PC-9 (cell line): ENCODE data around the gene JKAMP. TPM values are rescaled to one million over a fixed set of nuclear protein-coding genes. Genes with fewer than 3 reads are reported as not detected.

Source experiments
- BruUV-seq: library from RNA; stranded (reverse); fragments of 400-500 nt; replicated peaks from 2 replicates; lab custom pipeline; 2021; lab: Mats Ljungman, UMichigan
- CTCF ChIA-PET: fragments of 300-600 bp; sonication (Branson Sonifier 250); formaldehyde crosslinking; loops from one replicate; lab custom pipeline; 2022; ENCODE audit warnings: antibody characterized with exemption; lab: Charles Lee
- POLR2A ChIA-PET: fragments of 300-600 bp; sonication (Branson Sonifier 250); formaldehyde crosslinking; loops from one replicate; lab custom pipeline; 2022; ENCODE audit warnings: antibody characterized with exemption; ENCODE audit not compliant: unreplicated experiment; lab: Charles Lee
- DNase-seq, 2 experiments: peaks; one replicate each; pipeline versions ENCODE4 v3.0.0 to v3.0.0-alpha.2; 2015 to 2022; ENCODE audit warnings: mixed read lengths in 1 of 2
- H2AFZ ChIP-seq: fragments of 200-600 bp; sonication (generic); 2 replicates; pipeline ENCODE4 v1.8.1; 2017; ENCODE audit warnings: antibody characterized with exemption
- H3F3A ChIP-seq: fragments of 200-600 bp; sonication (generic); 2 replicates; pipeline ENCODE4 v1.8.1; 2017; ENCODE audit warnings: antibody characterized with exemption, mild to moderate bottlenecking, low read depth; ENCODE audit not compliant: insufficient read depth
- H3K27ac ChIP-seq: fragments of 200-600 bp; sonication (generic); 2 replicates; pipeline ENCODE4 v1.6.1; 2016; ENCODE audit warnings: mixed run types
- H3K27me3 ChIP-seq: fragments of 200-600 bp; sonication (generic); 2 replicates; pipeline ENCODE4 v1.6.1; 2016; ENCODE audit warnings: low read depth, mixed run types; ENCODE audit not compliant: insufficient read depth
- H3K36me3 ChIP-seq: fragments of 200-600 bp; sonication (generic); 2 replicates; pipeline ENCODE4 v1.6.1; 2016; ENCODE audit warnings: low read depth, mixed run types
- H3K4me1 ChIP-seq: fragments of 200-600 bp; sonication (generic); replicated peaks from 2 replicates; pipeline ENCODE4 v1.6.1; 2016; ENCODE audit warnings: mixed run types; ENCODE audit not compliant: insufficient read depth
- H3K4me2 ChIP-seq: fragments of 200-600 bp; sonication (generic); 2 replicates; pipeline ENCODE4 v1.6.1; 2017; ENCODE audit warnings: mixed run types
- H3K4me3 ChIP-seq: fragments of 200-600 bp; sonication (generic); 2 replicates; pipeline ENCODE4 v1.6.1; 2016; ENCODE audit warnings: mixed run types
- H3K79me2 ChIP-seq: fragments of 200-600 bp; sonication (generic); 2 replicates; pipeline ENCODE4 v1.6.1; 2017; ENCODE audit warnings: low read depth, mixed run types
- H3K9me2 ChIP-seq: fragments of 200-600 bp; sonication (generic); 2 replicates; pipeline ENCODE4 v1.8.1; 2017; ENCODE audit warnings: mild to moderate bottlenecking; ENCODE audit not compliant: insufficient read depth
- H3K9me3 ChIP-seq: fragments of 200-600 bp; sonication (generic); 2 replicates; pipeline ENCODE4 v1.8.1; 2016; ENCODE audit warnings: low read depth; ENCODE audit not compliant: insufficient read depth
- H4K20me1 ChIP-seq: fragments of 200-600 bp; sonication (generic); 2 replicates; pipeline ENCODE4 v1.8.1; 2017; ENCODE audit not compliant: insufficient read depth
- CTCF ChIP-seq: fragments of 200-600 bp; sonication (generic); conservative IDR thresholded peaks from 2 replicates; pipeline ENCODE4 v1.6.1; 2017; ENCODE audit warnings: mixed run types, antibody characterized with exemption, mild to moderate bottlenecking, moderate library complexity
- EZH2 ChIP-seq: fragments of 200-600 bp; sonication (generic); IDR thresholded peaks from 2 replicates; pipeline ENCODE4 v1.8.0; 2017; ENCODE audit warnings: antibody characterized with exemption, low read depth
- intact Hi-C: fragments of 100-400 bp; cut with micrococcal nuclease; formaldehyde crosslinking; loops from one replicate; pipeline ENCODE4 v1.10.0; 2022; ENCODE audit not compliant: unreplicated experiment
- total RNA-seq: library from RNA; stranded (reverse); gene quantifications from 2 replicates; pipeline ENCODE4 v1.2.3, GENCODE V29; 2021

The JKAMP gene
- total RNA-seq, 1 experiment from 2014 or later, result 60.1 TPM

- intact Hi-C loops, result loop anchor here (1.0 to 5.0 kb wide), 4 partner anchors 142 to 608 kb away; partner anchors contain the start of genes DAAM1 and PCNX4
- H3K79me2 ChIP-seq, result peaks cover 64% of the 10 kb centered on the region
- BruUV-seq, result TSS peak; percentile 46
- peak in 1 of 2 experiments; percentile 36 for DNase-seq
- peak overlapping the region; percentile 84 for H2AFZ ChIP-seq
- peaks cover 25% of the 10 kb centered on the region for H3K36me3 ChIP-seq
- no peaks in the 10 kb centered on the region for H3K9me3 ChIP-seq
- peaks cover 25% of the 10 kb centered on the region for H3F3A ChIP-seq
- peak overlapping the region; percentile 86 for H3K4me2 ChIP-seq
- TF ChIP-seq EZH2 (no peak), CTCF (no peak)
- H3K27me3 ChIP-seq, result no peaks in the 10 kb centered on the region
- ChIA-PET CTCF (no interaction called here), POLR2A (interaction anchor here (0.6 to 1.2 kb wide), 5 partner anchors 12 to 1284 kb away, joined by 3 to 5 read pairs (median 4); no protein-coding TSS in a partner anchor)
- H3K9me2 ChIP-seq, result no peaks in the 10 kb centered on the region
- peak overlapping the region; percentile 99 for H3K4me3 ChIP-seq
- H3K4me1 ChIP-seq, result peaks cover 45% of the 10 kb centered on the region
- H3K27ac ChIP-seq, result peak overlapping the region; percentile 96; the same call in 1 of the 2 replicates
- H4K20me1 ChIP-seq, result no peaks in the 10 kb centered on the region
Observed at GRCh38 chr14:59484639-59485175, 390 bp downstream of the JKAMP start.

GRCh38 chr14:59490756-59491155 lies 6.4 kb downstream of the JKAMP start:
- no peak overlapping the region for H3K4me2 ChIP-seq
- no peaks in the 10 kb centered on the region; the same call in 1 of the 2 replicates for H3F3A ChIP-seq
- H4K20me1 ChIP-seq, result no peaks in the 10 kb centered on the region
- TF ChIP-seq EZH2, result no peak
- TF ChIP-seq CTCF, result no peak
- peaks cover 16% of the 10 kb centered on the region for H3K79me2 ChIP-seq
- H3K36me3 ChIP-seq, result peaks cover 30% of the 10 kb centered on the region
- no peak overlapping the region for H3K27ac ChIP-seq
- H3K4me1 ChIP-seq, result peaks cover 9% of the 10 kb centered on the region
- ChIA-PET CTCF (no interaction called here), POLR2A (interaction anchor here (0.5 kb wide), 1 partner anchor 13 kb away, joined by 4 read pairs; no protein-coding TSS in a partner anchor)
- H3K4me3 ChIP-seq, result no peak overlapping the region
- DNase-seq, result no peak
- H3K9me3 ChIP-seq, result no peaks in the 10 kb centered on the region
- intact Hi-C loops, result no loop called here
- BruUV-seq, result no TSS peak
- no peaks in the 10 kb centered on the region for H3K27me3 ChIP-seq
- H2AFZ ChIP-seq, result no peak overlapping the region
- no peaks in the 10 kb centered on the region for H3K9me2 ChIP-seq

- POLR2A ChIA-PET, result interaction anchor here (0.7 kb wide), 1 partner anchor 306 kb away, joined by 19 read pairs; no protein-coding TSS in a partner anchor
- Histone ChIP-seq H3K4me2 (no peak overlapping the region), H3F3A (no peaks in the 10 kb centered on the region; the same call in 1 of the 2 replicates), H3K27ac (no peak overlapping the region), H3K27me3 (no peaks in the 10 kb centered on the region), H3K9me2 (no peaks in the 10 kb centered on the region), H3K4me1 (no peaks in the 10 kb centered on the region), H2AFZ (no peak overlapping the region), H3K4me3 (no peak overlapping the region), H3K36me3 (peaks cover 30% of the 10 kb centered on the region), H3K9me3 (no peaks in the 10 kb centered on the region), H4K20me1 (no peaks in the 10 kb centered on the region), H3K79me2 (0 out of 2 replicates have a peak, but pooled peaks cover 4% of the 10 kb centered on the region)
- no peak for DNase-seq
- CTCF ChIA-PET, result no interaction called here
- no TSS peak for BruUV-seq
- TF ChIP-seq CTCF, result no peak
- TF ChIP-seq EZH2, result no peak
- intact Hi-C loops, result no loop called here
Observed at GRCh38 chr14:59492384-59492783, 8.1 kb downstream of the JKAMP start.
